Transverse colon (tissue), 4 donors: ENCODE data around the gene SDS. TPM values are rescaled to one million over a fixed set of nuclear protein-coding genes. Genes with fewer than 3 reads are reported as not detected.

Experiments
- DNase-seq: peaks from one replicate; pipeline ENCODE4 v3.0.0-alpha.2; 2019
- H3K27ac ChIP-seq, 4 donors: fragments of 200-600 bp; sonication (generic); 2 replicates each; pipeline ENCODE4 v1.5.1; 2016 to 2018; ENCODE audit warnings: inconsistent platforms in 4 of 4
- H3K27me3 ChIP-seq: fragments of 200-600 bp; sonication (generic); 2 replicates; pipeline ENCODE4 v1.5.1; 2017; ENCODE audit warnings: inconsistent platforms
- H3K36me3 ChIP-seq, 4 donors: fragments of 200-600 bp; sonication (generic); 2 replicates each; pipeline ENCODE4 v1.5.1; 2017 to 2019; ENCODE audit warnings: inconsistent platforms in 4 of 4
- H3K4me1 ChIP-seq, 4 donors: fragments of 200-600 bp; sonication (generic); 2 replicates each; pipeline ENCODE4 v1.5.1; 2017 to 2020; ENCODE audit warnings: inconsistent platforms in 4 of 4
- H3K4me3 ChIP-seq, 4 donors: fragments of 200-600 bp; sonication (generic); 1 replicate in 1 of 4; 2 replicates in 3 of 4; pipeline versions ENCODE4 v1.5.1 to v1.6.1; 2017 to 2019; ENCODE audit warnings: inconsistent platforms in 4 of 4
- H3K9me3 ChIP-seq, 2 donors: fragments of 200-600 bp; sonication (generic); 2 replicates each; pipeline ENCODE4 v1.5.1; 2017 to 2019; ENCODE audit warnings: inconsistent platforms in 2 of 2
- CTCF ChIP-seq, 5 experiments: fragments of 200-600 bp in 3 of 5; fragments of 450-650 bp in 2 of 5; sonication (generic) in 3 of 5; IDR thresholded peaks; 1 replicate in 2 of 5; 2 replicates in 3 of 5; pipeline ENCODE4 v1.5.1; 2016 to 2017; ENCODE audit warnings: antibody characterized with exemption in 5 of 5, inconsistent platforms in 3 of 5, mild to moderate bottlenecking in 2 of 5, moderate library complexity in 1 of 5
- EP300 ChIP-seq: sonication (generic); formaldehyde crosslinking; IDR thresholded peaks from one replicate; pipeline ENCODE4 v1.6.1; 2017; ENCODE audit warnings: antibody characterized with exemption, low read depth
- POLR2A ChIP-seq: fragments of 450-650 bp; IDR thresholded peaks from one replicate; pipeline ENCODE4 v1.6.1; 2016; ENCODE audit warnings: antibody characterized with exemption, mild to moderate bottlenecking, moderate library complexity
- POLR2AphosphoS5 ChIP-seq, 3 donors: sonication (generic); formaldehyde crosslinking; IDR thresholded peaks; one replicate each; pipeline ENCODE4 v1.6.1; 2016; ENCODE audit warnings: antibody characterized with exemption in 3 of 3
- WGBS, 2 donors: methylation state at CpG; one replicate each; pipeline ENCODE4 v1.1.5; 2018; ENCODE audit warnings: low coverage in 1 of 2; 5-methylcytosine and 5-hydroxymethylcytosine counted together
- in situ Hi-C, 4 donors: fragments of 200-750 bp; cut with MboI; loops; one replicate each; pipeline versions ENCODE4 v1.15.0 to v1.15.1; 2017; ENCODE audit warnings: low sequenced_read_pairs in 3 of 4, low pct_ligation_motif_present in 1 of 4, low pct_unique_long_range_greater_than_20kb in 1 of 4
- intact Hi-C: fragments of 100-400 bp; cut with DNase I; formaldehyde crosslinking; loops from one replicate; pipeline ENCODE4 v1.15.1; 2023; ENCODE audit warnings: low total_unique reads
- total RNA-seq, 4 donors: library from RNA; depleted of rRNA; stranded (reverse); fragments of >200 nt; gene quantifications; one replicate each; pipeline ENCODE4 v1.1.0, GENCODE V29; 2016

The SDS gene
- total RNA-seq, 4 donors from 2014 or later, result 1.2 to 7.1 (median 5.7) TPM; not detected in 1

GRCh38 chr12:113424915-113425823 lies 21.5 kb upstream of the SDS start:
- Histone ChIP-seq H3K36me3 (no peaks in the 10 kb centered on the region), H3K4me1 (peaks cover 0 to 16% (median 2%) of the 10 kb centered on the region in 4 donors), H3K9me3 (no peaks in the 10 kb centered on the region), H3K4me3 (no peak overlapping the region), H3K27ac (no peak overlapping the region), H3K27me3 (peaks cover 4% of the 10 kb centered on the region)
- intact Hi-C loops, result no loop called here
- peak; percentile 62 for DNase-seq
- no peak for TF ChIP-seq POLR2AphosphoS5 (IDR thresholded peaks at IDR 0.05)
- TF ChIP-seq CTCF (IDR thresholded peaks at IDR 0.05), result peak; percentile 67 to 92 (median 69)
- 61% methylated on average over 19 of the region's 20 CpGs; no CpG with 5 or more reads in 1 of the 2 donors for WGBS, 2 donors
- in situ Hi-C loops, result loop anchor here (10.0 to 25.0 kb wide), 3 partner anchors 110 to 487 kb away; no protein-coding TSS in a partner anchor

GRCh38 chr12:113424456-113424855 lies 20.8 kb upstream of the SDS start:
- in situ Hi-C loops, result loop anchor here in 2 of 4 donors (10.0 kb wide), 2 partner anchors 110 to 230 kb away; no protein-coding TSS in a partner anchor
- WGBS, 2 donors, result 75 to 85% methylated on average over 1 of the region's 1 CpG
- TF ChIP-seq EP300 (no peak), POLR2AphosphoS5 (IDR thresholded peaks at IDR 0.05) (no peak), POLR2A (no peak), CTCF (IDR thresholded peaks at IDR 0.05) (no peak)

GRCh38 chr12:113422886-113423669 lies 19.4 kb upstream of the SDS start:
- intact Hi-C loops, result no loop called here
- in situ Hi-C loops, result loop anchor here in 2 of 4 donors (10.0 kb wide), 2 partner anchors 108 to 228 kb away; no protein-coding TSS in a partner anchor
- no peak for DNase-seq

More at GRCh38 chr12:113424456-113424855, 20.8 kb upstream of the SDS start:
- no peak overlapping the region for H3K27ac ChIP-seq
- H3K4me3 ChIP-seq, result no peak overlapping the region
- no peaks in the 10 kb centered on the region for H3K36me3 ChIP-seq
- intact Hi-C loops, result no loop called here
- peaks cover 0 to 16% (median 2%) of the 10 kb centered on the region in 4 donors for H3K4me1 ChIP-seq
- no peak for DNase-seq
- H3K27me3 ChIP-seq, result peaks cover 4% of the 10 kb centered on the region
- no peaks in the 10 kb centered on the region for H3K9me3 ChIP-seq

More at GRCh38 chr12:113422886-113423669, 19.4 kb upstream of the SDS start:
- WGBS, 2 donors, result 73 to 85% methylated on average over 2 to 6 of the region's 6 CpGs
- Histone ChIP-seq H3K4me1 (peaks cover 0 to 21% (median 2%) of the 10 kb centered on the region in 4 donors), H3K36me3 (no peaks in the 10 kb centered on the region), H3K4me3 (peak overlapping the region in 3 of 4 donors; percentile 40 to 59 (median 49)), H3K9me3 (no peaks in the 10 kb centered on the region), H3K27me3 (no peaks in the 10 kb centered on the region), H3K27ac (peak overlapping the region; percentile 66 to 75 (median 74))
- TF ChIP-seq POLR2AphosphoS5 (IDR thresholded peaks at IDR 0.05) (no peak), CTCF (IDR thresholded peaks at IDR 0.05) (no peak), EP300 (no peak), POLR2A (no peak)
